Measurements from ENCODE around the gene KCNMA1. TPM values are rescaled to one million over a fixed set of nuclear protein-coding genes. Genes with fewer than 3 reads are reported as not detected.

KCNMA1 gene
- total RNA-seq, 4 donors from 2014 or later: 146 to 300 (median 265) TPM

DNA sequence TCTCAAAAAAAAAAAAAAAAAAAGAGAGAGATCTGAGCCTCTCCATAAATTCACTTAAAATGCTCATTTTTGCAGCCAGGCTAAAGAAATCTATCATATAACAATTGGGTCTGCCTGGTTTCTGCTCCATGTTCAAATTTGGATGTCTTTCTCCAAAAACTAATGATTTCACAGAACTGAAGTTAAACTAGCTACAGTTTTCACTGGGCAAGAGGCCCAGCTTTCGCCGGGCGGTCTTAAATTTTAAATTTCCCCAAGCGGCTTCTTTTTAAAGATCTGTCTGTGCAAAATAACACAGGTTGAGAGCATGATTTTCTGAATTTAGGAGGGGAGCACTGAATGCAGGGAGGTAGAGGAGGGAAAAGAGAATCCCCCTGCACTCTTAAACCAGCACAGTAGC lies 603.4 kb downstream of the KCNMA1 start:
- Histone ChIP-seq H3K27me3 (no peaks in the 10 kb centered on the region), H3K4me1 (peaks cover 0 to 14% (median 12%) of the 10 kb centered on the region in 4 donors), H3K27ac (replicated peaks in 1 of 4) (no peak overlapping the region), H3K4me3 (no peak overlapping the region), H3K9me3 (no peaks in the 10 kb centered on the region), H3K36me3 (peaks cover 0 to 9% (median 4%) of the 10 kb centered on the region in 4 donors)
- no peak for TF ChIP-seq EP300 (IDR thresholded peaks at IDR 0.05)
- TF ChIP-seq POLR2A (IDR thresholded peaks at IDR 0.05; ENCODE audit: low read depth): no peak
- intact Hi-C loops (cut with DNase I): loop anchor here (5.0 kb wide), 1 partner anchor 613 kb away; no protein-coding TSS in a partner anchor
- WGBS: 67% methylated on average over 4 of the region's 4 CpGs
- no peak for DNase-seq (ENCODE audit: extremely low spot score)

GRCh38 chr10:77032188-77032570 lies 605.4 kb downstream of the KCNMA1 start:
- TF ChIP-seq CTCF (IDR thresholded peaks at IDR 0.05): no peak
- TF ChIP-seq EP300 (IDR thresholded peaks at IDR 0.05): no peak
- TF ChIP-seq POLR2A (IDR thresholded peaks at IDR 0.05; ENCODE audit: low read depth): no peak
- TF ChIP-seq POLR2AphosphoS5 (IDR thresholded peaks at IDR 0.05): no peak
- Histone ChIP-seq H3K36me3 (peaks cover 0 to 4% (median 2%) of the 10 kb centered on the region in 4 donors), H3K27ac (replicated peaks in 1 of 4) (no peak overlapping the region), H3K27me3 (no peaks in the 10 kb centered on the region), H3K4me1 (peaks cover 0 to 7% (median 6%) of the 10 kb centered on the region in 4 donors), H3K9me3 (no peaks in the 10 kb centered on the region), H3K4me3 (no peak overlapping the region)
- intact Hi-C loops (cut with DNase I): loop anchor here (5.0 kb wide), 1 partner anchor 615 kb away; no protein-coding TSS in a partner anchor
- DNase-seq (ENCODE audit: extremely low spot score): peak; percentile 4
- WGBS: 47% methylated on average over 1 of the region's 1 CpG

DNA sequence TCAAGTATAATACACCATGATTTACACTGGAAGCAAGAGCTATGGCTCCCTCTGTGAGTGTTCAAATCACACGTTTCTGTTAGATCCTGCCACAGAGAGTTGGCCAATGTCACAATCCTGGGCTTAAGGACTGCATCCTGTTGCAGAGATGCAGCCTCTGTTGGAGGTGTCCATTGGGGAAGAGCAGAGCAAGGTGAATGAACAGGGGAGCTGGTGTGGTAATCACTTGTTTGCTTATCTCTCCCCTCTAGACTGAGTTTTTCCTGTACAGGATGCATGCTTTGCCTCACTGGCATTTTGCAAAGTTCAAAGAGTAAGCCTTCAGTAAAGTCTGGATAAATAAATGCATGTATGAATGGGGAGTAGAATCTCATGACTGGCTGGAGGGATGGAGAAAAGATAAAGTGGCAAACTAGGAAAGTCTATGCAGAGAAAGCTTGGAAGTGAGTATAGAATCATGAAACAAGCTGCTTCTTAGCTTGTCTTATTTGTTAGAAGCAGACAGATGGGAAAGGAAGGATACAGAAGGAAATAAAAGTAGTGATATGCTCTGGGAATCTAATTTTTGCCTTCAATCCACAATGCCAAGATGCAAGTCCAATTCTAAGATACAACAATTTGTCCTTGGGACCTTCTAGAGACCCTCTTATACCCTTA lies 605.9 kb downstream of the KCNMA1 start:
- 57% methylated on average over 1 of the region's 1 CpG for WGBS
- Histone ChIP-seq H3K4me3 (no peak overlapping the region), H3K27ac (replicated peaks in 1 of 4) (no peak overlapping the region), H3K36me3 (peaks cover 0 to 4% (median 2%) of the 10 kb centered on the region in 4 donors), H3K27me3 (no peaks in the 10 kb centered on the region), H3K9me3 (no peaks in the 10 kb centered on the region), H3K4me1 (peaks cover 0 to 7% (median 5%) of the 10 kb centered on the region in 4 donors)
- DNase-seq (ENCODE audit: extremely low spot score): no peak
- TF ChIP-seq POLR2A (IDR thresholded peaks at IDR 0.05; ENCODE audit: low read depth) (no peak), POLR2AphosphoS5 (IDR thresholded peaks at IDR 0.05) (no peak), EP300 (IDR thresholded peaks at IDR 0.05) (no peak), CTCF (IDR thresholded peaks at IDR 0.05) (no peak)
- intact Hi-C loops (cut with DNase I): loop anchor here (5.0 kb wide), 1 partner anchor 616 kb away; no protein-coding TSS in a partner anchor

GRCh38 chr10:77030974-77031373 lies 606.6 kb downstream of the KCNMA1 start:
- no peak for DNase-seq (ENCODE audit: extremely low spot score)
- no peak overlapping the region for H3K4me3 ChIP-seq
- intact Hi-C loops (cut with DNase I): loop anchor here (5.0 kb wide), 1 partner anchor 616 kb away; no protein-coding TSS in a partner anchor
- no peak overlapping the region for H3K27ac ChIP-seq (replicated peaks in 1 of 4)
- 59% methylated on average over 2 of the region's 2 CpGs for WGBS
- H3K9me3 ChIP-seq: no peaks in the 10 kb centered on the region
- H3K4me1 ChIP-seq: peaks cover 0 to 7% (median 5%) of the 10 kb centered on the region in 4 donors
- H3K27me3 ChIP-seq: no peaks in the 10 kb centered on the region
- peaks cover 0 to 4% (median 2%) of the 10 kb centered on the region in 4 donors for H3K36me3 ChIP-seq
- no peak for TF ChIP-seq POLR2AphosphoS5 (IDR thresholded peaks at IDR 0.05)
- no peak for TF ChIP-seq CTCF (IDR thresholded peaks at IDR 0.05)
- no peak for TF ChIP-seq EP300 (IDR thresholded peaks at IDR 0.05)
- no peak for TF ChIP-seq POLR2A (IDR thresholded peaks at IDR 0.05; ENCODE audit: low read depth)
